D341Med (cell line): Measurements from ENCODE around the gene GPX5.

Experiments used
- DNase-seq: peaks from one replicate; pipeline ENCODE4 v3.0.0; 2012; ENCODE audit warnings: low spot score

GPX5 gene

DNA sequence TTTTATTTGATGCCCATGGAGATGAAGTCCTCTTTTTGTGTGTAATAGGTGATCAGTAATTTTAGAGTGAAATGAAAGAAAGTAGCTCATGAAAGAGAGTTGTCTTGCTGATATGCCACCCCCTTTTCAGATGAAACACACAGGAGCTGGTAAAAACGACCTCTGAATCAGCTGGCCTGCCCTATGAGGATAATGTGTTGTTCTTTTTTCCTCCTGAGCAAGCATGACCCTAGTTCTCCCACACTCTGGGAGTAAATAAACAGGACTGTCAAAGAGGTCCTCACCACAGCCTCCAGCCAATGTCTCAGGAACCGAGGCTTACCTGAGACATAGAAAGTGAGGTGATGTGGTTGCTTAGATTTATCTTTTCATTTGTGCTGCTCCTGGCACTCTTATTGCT is 29.5 kb downstream of the GPX5 start:
- DNase-seq, result no peak

- DNase-seq, result no peak
Observed at GRCh38 chr6:28558629-28559028, 32.9 kb downstream of the GPX5 start.

- no peak for DNase-seq
Observed at GRCh38 chr6:28563430-28564095, 37.9 kb downstream of the GPX5 start.

DNA sequence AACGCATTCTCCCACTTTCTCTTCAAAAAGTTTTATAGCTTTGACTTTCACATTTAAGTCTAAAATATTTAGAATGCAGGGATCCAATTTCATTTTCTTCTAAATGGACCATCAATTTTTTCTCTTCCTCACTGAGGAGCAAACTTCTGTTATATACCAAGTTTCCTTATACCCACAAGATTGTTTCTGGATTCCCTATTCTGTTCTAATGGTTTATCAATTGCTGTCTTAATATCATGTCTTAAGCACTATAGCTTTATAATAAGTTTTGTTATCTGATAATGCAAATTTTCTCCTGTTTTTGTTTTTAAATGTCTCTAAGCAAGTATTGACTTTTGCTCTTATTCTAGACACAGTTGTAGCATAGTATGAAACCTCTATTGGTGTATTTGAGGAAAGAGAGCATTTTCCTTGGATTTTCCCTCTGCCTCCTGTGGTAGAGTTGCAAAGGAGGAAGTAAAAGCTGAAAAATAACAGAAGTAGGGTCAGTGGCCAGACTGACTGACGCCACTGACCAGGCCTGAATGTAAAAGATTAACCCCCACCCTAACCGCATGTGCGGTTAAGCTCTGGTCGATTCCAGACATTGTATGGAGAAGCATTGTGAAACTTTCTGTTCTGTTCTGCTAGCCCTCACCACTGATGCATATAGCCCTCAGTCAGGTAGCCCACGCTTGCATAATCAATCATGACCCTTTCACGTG is 40.3 kb downstream of the GPX5 start:
- DNase-seq, result no peak

GRCh38 chr6:28566527-28567252 is 41.0 kb downstream of the GPX5 start:
- DNase-seq, result no peak

DNA sequence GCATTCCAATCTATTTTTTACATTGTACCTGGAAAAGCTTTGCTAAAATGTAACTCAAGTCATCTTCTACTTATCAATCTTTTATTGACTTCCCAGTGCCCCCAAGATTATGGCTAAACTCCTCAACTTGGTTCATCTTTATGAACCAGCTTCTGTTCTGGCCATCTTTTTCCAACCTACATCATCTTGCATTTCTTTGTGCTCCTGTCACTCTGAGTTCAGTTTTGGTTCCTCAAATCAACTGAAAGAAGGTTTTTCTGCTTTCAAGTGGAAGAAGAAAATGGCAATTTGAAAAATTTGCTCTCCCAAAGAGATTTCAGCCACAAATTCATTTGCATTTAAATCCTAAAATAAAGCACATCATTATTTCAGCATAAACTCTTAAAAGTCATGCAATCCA is 41.8 kb downstream of the GPX5 start:
- DNase-seq, result no peak

DNA sequence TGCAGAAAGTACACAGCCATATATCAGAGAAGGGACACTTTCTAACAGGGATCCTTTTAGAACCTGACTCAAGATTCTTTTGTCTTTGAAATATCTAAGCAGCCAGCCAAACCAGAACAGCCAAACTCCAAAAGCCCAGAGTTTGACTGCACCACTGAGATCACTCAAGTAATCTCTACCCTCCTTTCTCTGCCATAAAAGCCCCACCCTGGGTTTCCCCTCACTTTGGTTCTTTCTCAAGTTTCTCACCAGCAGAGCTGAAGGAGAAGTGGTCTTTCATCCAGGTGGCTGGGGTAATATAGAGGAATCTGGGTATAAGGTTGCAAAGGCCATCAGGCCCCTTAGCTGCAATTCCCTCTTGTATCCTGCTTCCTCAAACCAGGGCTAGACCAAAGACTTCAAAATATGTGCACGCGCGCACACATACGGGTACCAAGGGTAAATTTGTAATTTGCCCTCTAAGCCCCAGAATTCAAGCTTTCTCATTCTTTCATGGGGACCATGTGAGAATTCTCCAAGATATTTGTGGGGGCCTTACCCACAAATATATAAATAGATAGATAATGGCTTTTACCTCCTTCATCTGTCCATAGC is 42.9 kb downstream of the GPX5 start:
- DNase-seq, result no peak

DNA sequence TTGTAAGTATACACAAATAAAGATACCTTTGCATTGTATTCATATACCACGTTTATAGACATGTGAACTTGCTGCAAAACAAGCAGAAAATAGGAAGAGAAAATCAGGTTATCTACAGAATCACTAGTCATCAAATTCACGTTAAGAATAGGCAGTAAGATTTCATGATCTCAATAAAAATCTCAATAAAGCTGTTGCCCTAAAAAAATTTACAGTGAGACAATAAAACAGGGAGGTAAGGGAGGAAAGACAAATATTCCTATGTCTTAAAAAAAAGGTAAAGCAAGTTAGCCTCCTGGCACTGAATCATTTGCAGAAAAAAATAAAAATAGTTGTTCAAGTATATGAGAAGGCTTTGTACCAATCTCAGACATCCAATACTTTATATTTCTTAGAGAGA is 44.1 kb downstream of the GPX5 start:
- DNase-seq, result no peak

- DNase-seq, result no peak
Observed at GRCh38 chr6:28580475-28580874, 54.8 kb downstream of the GPX5 start.

GRCh38 chr6:28583463-28583862 is 57.8 kb downstream of the GPX5 start:
- no peak for DNase-seq
